Endothelial cell of umbilical vein (primary cell): ENCODE data around the gene VPS52. TPM values are rescaled to one million over a fixed set of nuclear protein-coding genes. Genes with fewer than 3 reads are reported as not detected.

Experiments used
- BruUV-seq: library from RNA; stranded (reverse); fragments of 400-500 nt; replicated peaks from 2 replicates; lab custom pipeline; 2021; lab: Mats Ljungman, UMichigan
- CTCF ChIA-PET: fragments of 300-600, 350-600 bp; sonication (Branson Sonifier 250); formaldehyde crosslinking; loops from one replicate; lab custom pipeline; 2021; ENCODE audit warnings: antibody characterized with exemption, inconsistent platforms; lab: Charles Lee
- POLR2A ChIA-PET: fragments of 300-600, 350-600 bp; sonication (Branson Sonifier 250); formaldehyde crosslinking; loops from one replicate; lab custom pipeline; 2021; ENCODE audit warnings: antibody characterized with exemption, inconsistent platforms; lab: Charles Lee
- DNase-seq: peaks from one replicate; pipeline ENCODE4 v3.0.0-alpha.2; 2011; ENCODE audit warnings: low read depth, low spot score
- FAIRE-seq: peaks from 2 replicates; lab custom pipeline; 2011; peaks lifted over from hg19 to GRCh38; lab: Jason Lieb, UNC
- H2AFZ ChIP-seq: 2 replicates; pipeline ENCODE4 v1.6.0; 2012; ENCODE audit warnings: low read depth, low read length, control low read depth, inconsistent platforms
- H3K27ac ChIP-seq: 2 replicates; pipeline ENCODE4 v1.5.1; 2011; ENCODE audit warnings: low read depth, mild to moderate bottlenecking, control low read depth, low read length, moderate library complexity; ENCODE audit not compliant: insufficient read depth
- H3K27me3 ChIP-seq, 2 experiments: 2 replicates each; pipeline versions ENCODE4 v1.6.0 to v1.6.1; 2011; ENCODE audit warnings: low read length in 2 of 2, mixed read lengths in 1 of 2; ENCODE audit not compliant: control insufficient read depth in 2 of 2, insufficient read depth in 2 of 2
- H3K36me3 ChIP-seq, 2 experiments: 2 replicates in 1 of 2; 3 replicates in 1 of 2; pipeline ENCODE4 v1.5.1; 2011; ENCODE audit warnings: low read length in 2 of 2, mild to moderate bottlenecking in 1 of 2, moderate library complexity in 1 of 2; ENCODE audit not compliant: control insufficient read depth in 2 of 2, insufficient read depth in 2 of 2; ENCODE audit errors: extremely low read depth in 1 of 2
- H3K4me1 ChIP-seq: 3 replicates; pipeline ENCODE4 v1.5.1; 2011; ENCODE audit warnings: mild to moderate bottlenecking, low read length; ENCODE audit not compliant: control insufficient read depth, insufficient read depth; ENCODE audit errors: extremely low read depth
- H3K4me2 ChIP-seq: 2 replicates; pipeline ENCODE4 v1.6.1; 2011; ENCODE audit warnings: low read length, control low read depth, mixed read lengths; ENCODE audit not compliant: insufficient read depth
- H3K4me3 ChIP-seq, 3 experiments: fragments of 200-600 bp in 1 of 3; sonication (generic), shearing (Covaris generic) in 1 of 3; replicated peaks in 1 of 3; 2 replicates each; pipeline ENCODE4 v1.5.1; 2011 to 2016; ENCODE audit warnings: control low read depth in 3 of 3, low read length in 3 of 3, mild to moderate bottlenecking in 2 of 3, inconsistent platforms in 1 of 3, low read depth in 1 of 3, moderate library complexity in 1 of 3; ENCODE audit not compliant: insufficient read depth in 1 of 3
- H3K79me2 ChIP-seq: 2 replicates; pipeline ENCODE4 v1.6.0; 2012; ENCODE audit warnings: low read length, inconsistent platforms; ENCODE audit not compliant: control insufficient read depth, insufficient read depth
- H3K9ac ChIP-seq: replicated peaks from 2 replicates; pipeline ENCODE3; 2011; ENCODE audit warnings: low read length, control low read depth; ENCODE audit not compliant: insufficient read depth; ENCODE audit errors: extremely low read depth
- H3K9me1 ChIP-seq: replicated peaks from 3 replicates; pipeline ENCODE4 v1.6.0; 2011; ENCODE audit warnings: mild to moderate bottlenecking, low read length; ENCODE audit not compliant: control insufficient read depth, insufficient read depth; ENCODE audit errors: extremely low read depth
- H3K9me3 ChIP-seq: replicated peaks from 2 replicates; pipeline ENCODE4 v1.5.1; 2012; ENCODE audit warnings: low read length, inconsistent platforms; ENCODE audit not compliant: control insufficient read depth, insufficient read depth
- H4K20me1 ChIP-seq: replicated peaks from 2 replicates; pipeline ENCODE3; 2011; ENCODE audit warnings: mild to moderate bottlenecking, low read length; ENCODE audit not compliant: control insufficient read depth, insufficient read depth; ENCODE audit errors: extremely low read depth
- CTCF ChIP-seq, 2 donors: IDR thresholded peaks; 1 replicate in 1 of 2; 2 replicates in 1 of 2; pipeline ENCODE4 v1.5.1; 2011; ENCODE audit warnings: low read length in 2 of 2, mild to moderate bottlenecking in 2 of 2, moderate library complexity in 2 of 2, control low read depth in 1 of 2, inconsistent platforms in 1 of 2, low read depth in 1 of 2; ENCODE audit not compliant: insufficient read depth in 1 of 2; ENCODE audit errors: extremely low read depth in 1 of 2
- JUN ChIP-seq: IDR thresholded peaks from 2 replicates; pipeline ENCODE4 v1.6.1; 2011; ENCODE audit warnings: borderline replicate concordance, low read depth; ENCODE audit not compliant: insufficient read length, insufficient read depth
- POLR2AphosphoS5 ChIP-seq: IDR thresholded peaks from 2 replicates; pipeline ENCODE4 v1.6.1; 2012; ENCODE audit warnings: low read depth, mild to moderate bottlenecking, control low read depth, low read length, moderate library complexity; ENCODE audit not compliant: insufficient read depth
- dilution Hi-C: fragments of 300-500 bp; cut with MboI; formaldehyde crosslinking; loops from one replicate; pipeline ENCODE4 v1.15.0; 2019; ENCODE audit warnings: low sequenced_read_pairs; ENCODE audit not compliant: extremely low pct_ligation_motif_present
- intact Hi-C: fragments of 100-400 bp; cut with micrococcal nuclease; formaldehyde crosslinking; loops from one replicate; pipeline ENCODE4 v1.10.0; 2022
- polyA plus RNA-seq, 4 experiments: library from polyadenylated mRNA; depleted of rRNA in 3 of 4; stranded (reverse) in 3 of 4; unstranded in 1 of 4; fragments of >200 nt; gene quantifications; 2 replicates each; pipeline versions ENCODE4 v1.2.1 to v1.2.3, GENCODE V29; 2011 to 2012; ENCODE audit warnings: missing spikeins in 1 of 4
- total RNA-seq: library from RNA; stranded (reverse); gene quantifications from 2 replicates; pipeline ENCODE4 v1.2.3, GENCODE V29; 2021

VPS52 gene
- total and polyA plus RNA-seq, 2 donors (not counting 3 experiments of a cell fraction or from before 2014, with no cell fraction given) = 49.2 to 112 TPM

- ChIA-PET POLR2A (no interaction called here), CTCF (interaction anchor here (0.8 to 2.6 kb wide), 4 partner anchors 12 to 36 kb away, joined by 5 to 19 read pairs (median 8); partner anchors contain the start of genes B3GALT4 and RGL2)
- peaks cover 14% of the 10 kb centered on the region for H3K79me2 ChIP-seq
- H3K4me3 ChIP-seq = peak overlapping the region; percentile 37 to 96 (median 65)
- no peaks in the 10 kb centered on the region for H3K36me3 ChIP-seq
- H3K4me1 ChIP-seq = peaks cover 18% of the 10 kb centered on the region
- H3K27me3 ChIP-seq = no peaks in the 10 kb centered on the region
- no TSS peak for BruUV-seq
- H3K9me3 ChIP-seq = no peaks in the 10 kb centered on the region
- TF ChIP-seq CTCF (IDR thresholded peaks at IDR 0.05; ENCODE audit: extremely low read depth in 1 of 2, insufficient read depth in 1 of 2, low read depth in 1 of 2, low read length in 2 of 2) (peak in 1 of 2 donors; percentile 1), POLR2AphosphoS5 (peak; percentile 51), JUN (no peak)
- H3K4me2 ChIP-seq = peak overlapping the region; percentile 92
- FAIRE-seq (no peak), DNase-seq (peak; percentile 49)
- peak overlapping the region; percentile 69 for H3K9ac ChIP-seq
- peak overlapping the region; percentile 25 for H2AFZ ChIP-seq
- no peaks in the 10 kb centered on the region for H4K20me1 ChIP-seq
- dilution Hi-C loops (no loop called here), intact Hi-C loops (loop anchor here (2.0 to 10.0 kb wide), 3 partner anchors 36 to 262 kb away; partner anchors contain the start of genes B3GALT4, HSD17B8, RXRB and SLC39A7)
- H3K27ac ChIP-seq = peak overlapping the region; percentile 48
- no peaks in the 10 kb centered on the region for H3K9me1 ChIP-seq
These were observed 41.5 kb upstream of the VPS52 start for GRCh38 chr6:33313105-33313708.
